RWPE1 (cell line): Measurements from ENCODE around the gene RDH5.
A peak's percentile ranks its signal among the peaks of the same experiment; 100 is the strongest.

ENCODE experiments used
- CTCF ChIA-PET: fragments of 350-600 bp; sonication (Branson Sonifier 250); formaldehyde crosslinking; extraction: SDS; loops from one replicate; lab custom pipeline; 2021; lab: Yijun Ruan, JAX
- POLR2A ChIA-PET: fragments of 400-600 bp; formaldehyde crosslinking; extraction: SDS; loops from one replicate; lab custom pipeline; 2020; ENCODE audit warnings: antibody characterized with exemption; ENCODE audit not compliant: low non-redundant PET; lab: Yijun Ruan, JAX
- DNase-seq: peaks from one replicate; pipeline ENCODE4 v3.0.0; 2012; ENCODE audit warnings: low spot score
- H3K27ac ChIP-seq: fragments of 450-650 bp; 2 replicates; pipeline ENCODE4 v1.5.1; 2017
- CTCF ChIP-seq: fragments of 450-650 bp; conservative IDR thresholded peaks from 2 replicates; pipeline ENCODE4 v1.5.1; 2017; ENCODE audit warnings: low read depth, mild to moderate bottlenecking

Gene RDH5

GRCh38 chr12:55681142-55682077 lies 38.8 kb upstream of the RDH5 start:
- no peak overlapping the region for H3K27ac ChIP-seq
- no peak for TF ChIP-seq CTCF
- peak; percentile 27 for DNase-seq
- CTCF ChIA-PET = interaction anchor here (0.5 to 1.2 kb wide), 8 partner anchors 10 to 1222 kb away, joined by 3 to 4 read pairs (median 4); partner anchors contain the start of gene RDH5
- POLR2A ChIA-PET = no interaction called here

- POLR2A ChIA-PET = no interaction called here
These were observed 38.0 kb upstream of the RDH5 start for GRCh38 chr12:55682087-55682796.

GRCh38 chr12:55683676-55684075 lies 36.5 kb upstream of the RDH5 start:
- ChIA-PET CTCF (interaction anchor here (0.8 kb wide), 1 partner anchor 37 kb away, joined by 3 read pairs; no protein-coding TSS in a partner anchor), POLR2A (no interaction called here)
- DNase-seq = no peak
- H3K27ac ChIP-seq = no peak overlapping the region
- no peak for TF ChIP-seq CTCF

More at GRCh38 chr12:55682087-55682796, 38.0 kb upstream of the RDH5 start:
- CTCF ChIA-PET = interaction anchor here (0.6 to 1.2 kb wide), 7 partner anchors 13 to 490 kb away, joined by 3 to 4 read pairs (median 4); partner anchors contain the start of gene RDH5
- H3K27ac ChIP-seq = no peak overlapping the region
- DNase-seq = no peak
- no peak for TF ChIP-seq CTCF

GRCh38 chr12:55684761-55685370 lies 35.3 kb upstream of the RDH5 start:
- CTCF ChIA-PET = no interaction called here
- DNase-seq = no peak
- TF ChIP-seq CTCF = no peak

GRCh38 chr12:55685671-55686070 lies 34.5 kb upstream of the RDH5 start:
- ChIA-PET POLR2A (no interaction called here), CTCF (no interaction called here)
- no peak for DNase-seq
- TF ChIP-seq CTCF = no peak
- H3K27ac ChIP-seq = no peak overlapping the region

More at GRCh38 chr12:55684761-55685370, 35.3 kb upstream of the RDH5 start:
- POLR2A ChIA-PET = no interaction called here
- H3K27ac ChIP-seq = no peak overlapping the region
